ENCODE measurements around the gene DDX3X. TPM values are rescaled to one million over a fixed set of nuclear protein-coding genes. Genes with fewer than 3 reads are reported as not detected.

The DDX3X gene
- polyA plus RNA-seq, 1 of the 3 experiments (the other 2 are of a cell fraction), result 30.9 TPM

GRCh38 chrX:41412261-41413081 lies 78.5 kb downstream of the DDX3X start:
- H3K4me2 ChIP-seq, result no peak overlapping the region
- no peaks in the 10 kb centered on the region for H3F3A ChIP-seq (replicated peaks; ENCODE audit: insufficient read depth)
- no peak for DNase-seq
- H3K9me2 ChIP-seq, result no peaks in the 10 kb centered on the region
- H3K27me3 ChIP-seq (ENCODE audit: insufficient read depth), result peaks cover 4% of the 10 kb centered on the region; the same call in 1 of the 2 replicates
- no peak overlapping the region for H3K9ac ChIP-seq
- ChIA-PET CTCF (no interaction called here), POLR2A (no interaction called here)
- WGBS (ENCODE audit: low lambda C conversion rate), result 50% methylated on average over 9 of the region's 9 CpGs
- H3K36me3 ChIP-seq (replicated peaks in 1 of 2; ENCODE audit: control insufficient read depth in 1 of 2, insufficient read depth in 2 of 2, low read length in 1 of 2), result no peaks in the 10 kb centered on the region
- no peaks in the 10 kb centered on the region for H3K9me3 ChIP-seq
- H3K4me1 ChIP-seq (ENCODE audit: control insufficient read depth in 1 of 2, insufficient read depth in 2 of 2, low read depth in 1 of 2, low read length in 1 of 2), result no peaks in the 10 kb centered on the region
- no peak overlapping the region for H2AFZ ChIP-seq (ENCODE audit: low read depth)
- no peak overlapping the region for H3K4me3 ChIP-seq (ENCODE audit: low read depth in 2 of 2, low read length in 1 of 2)
- H3K27ac ChIP-seq (ENCODE audit: low read depth in 2 of 2, low read length in 1 of 2), result no peak overlapping the region
- H3K79me2 ChIP-seq (ENCODE audit: insufficient read depth), result no peaks in the 10 kb centered on the region
- H4K20me1 ChIP-seq (ENCODE audit: insufficient read depth), result no peaks in the 10 kb centered on the region
- no peak for TF ChIP-seq FOXM1 (IDR thresholded peaks at IDR 0.05; ENCODE audit: low read depth)
- TF ChIP-seq ZBTB33 (IDR thresholded peaks at IDR 0.05; ENCODE audit: borderline replicate concordance, low read depth), result no peak
- no peak for TF ChIP-seq IRF3 (IDR thresholded peaks at IDR 0.05; ENCODE audit: low read depth, low read length)
- TF ChIP-seq MAX (IDR thresholded peaks at IDR 0.05; ENCODE audit: low read depth), result no peak
- no peak for TF ChIP-seq JUND (IDR thresholded peaks at IDR 0.05)
- no peak for TF ChIP-seq REST (IDR thresholded peaks at IDR 0.05; ENCODE audit: low read depth, low read length)
- no peak for TF ChIP-seq EZH2phosphoT487 (IDR thresholded peaks at IDR 0.05; ENCODE audit: borderline replicate concordance, low read depth)
- peak; percentile 27; the same call in 1 of the 2 replicates for TF ChIP-seq NFIC (IDR thresholded peaks at IDR 0.05; ENCODE audit: borderline replicate concordance)

Small RNA genes within 50 kb of the gene (small RNA-seq; reads per million reads assigned to genes)
- 0 reads per million in 7 experiments for gene RF00019
- gene RNA5SP502, result 0 reads per million in 7 experiments

Other genes starting within 250 kb of the DDX3X start
- 13.2 and 15.7 TPM in 2 replicates for gene USP9X, start 248.7 kb upstream of the DDX3X start, polyA plus RNA-seq (2012; rRNA removed)
- not detected in 2 replicates for gene NYX, start 113.2 kb downstream of the DDX3X start, polyA plus RNA-seq (2012; rRNA removed)